Ishikawa (cell line): Measurements from ENCODE around the gene TNF.

Experiments
- CEBPB ChIP-seq: IDR thresholded peaks from 2 replicates; pipeline ENCODE4 v1.6.1; 2012
- CREB1 ChIP-seq: IDR thresholded peaks from 2 replicates; pipeline ENCODE4 v1.6.1; 2012; ENCODE audit warnings: low read depth
- EGR1 ChIP-seq: IDR thresholded peaks from 2 replicates; pipeline ENCODE4 v1.6.1; 2012
- EP300 ChIP-seq: IDR thresholded peaks from 2 replicates; pipeline ENCODE4 v1.6.1; 2012; ENCODE audit warnings: borderline replicate concordance
- FOXM1 ChIP-seq: IDR thresholded peaks from 2 replicates; pipeline ENCODE4 v1.6.1; 2012; ENCODE audit warnings: low read depth, borderline replicate concordance
- NFIC ChIP-seq: IDR thresholded peaks from 2 replicates; pipeline ENCODE4 v1.6.1; 2012
- RAD21 ChIP-seq: IDR thresholded peaks from 2 replicates; pipeline ENCODE4 v1.6.1; 2012; ENCODE audit warnings: low read depth
- REST ChIP-seq: IDR thresholded peaks from 2 replicates; pipeline ENCODE4 v1.6.1; 2012; ENCODE audit warnings: low read depth, mild to moderate bottlenecking
- TAF1 ChIP-seq: IDR thresholded peaks from 2 replicates; pipeline ENCODE4 v1.6.1; 2012; ENCODE audit warnings: low read depth, mild to moderate bottlenecking
- TCF12 ChIP-seq: IDR thresholded peaks from 2 replicates; pipeline ENCODE4 v1.6.1; 2012; ENCODE audit warnings: low read depth
- TEAD4 ChIP-seq: IDR thresholded peaks from 2 replicates; pipeline ENCODE4 v1.6.1; 2012
- USF1 ChIP-seq: IDR thresholded peaks from 2 replicates; pipeline ENCODE4 v1.6.1; 2012
- YY1 ChIP-seq: IDR thresholded peaks from 2 replicates; pipeline ENCODE4 v1.6.1; 2012; ENCODE audit warnings: low read depth
- ZBTB7A ChIP-seq: IDR thresholded peaks from 2 replicates; pipeline ENCODE4 v1.6.1; 2012; ENCODE audit warnings: low read depth
- TF ChIP-seq, protein P1 (sequence below): IDR thresholded peaks from 2 replicates; pipeline ENCODE4 v1.6.1; 2012

The TNF gene

GRCh38 chr6:31582230-31582643 is 6.9 kb downstream of the TNF start, which contains the start of gene LTB:
Gene LTB (minus strand): TSS chr6:31582424. CDS start chr6:31582417, 7 bp downstream.
- TF ChIP-seq TEAD4 (no peak), RAD21 (no peak), TCF12 (no peak), NFIC (no peak), EP300 (no peak), CEBPB (no peak), YY1 (no peak), USF1 (no peak), CREB1 (no peak)
- TF ChIP-seq, protein P1, sequence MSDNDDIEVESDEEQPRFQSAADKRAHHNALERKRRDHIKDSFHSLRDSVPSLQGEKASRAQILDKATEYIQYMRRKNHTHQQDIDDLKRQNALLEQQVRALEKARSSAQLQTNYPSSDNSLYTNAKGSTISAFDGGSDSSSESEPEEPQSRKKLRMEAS, result no peak

DNA sequence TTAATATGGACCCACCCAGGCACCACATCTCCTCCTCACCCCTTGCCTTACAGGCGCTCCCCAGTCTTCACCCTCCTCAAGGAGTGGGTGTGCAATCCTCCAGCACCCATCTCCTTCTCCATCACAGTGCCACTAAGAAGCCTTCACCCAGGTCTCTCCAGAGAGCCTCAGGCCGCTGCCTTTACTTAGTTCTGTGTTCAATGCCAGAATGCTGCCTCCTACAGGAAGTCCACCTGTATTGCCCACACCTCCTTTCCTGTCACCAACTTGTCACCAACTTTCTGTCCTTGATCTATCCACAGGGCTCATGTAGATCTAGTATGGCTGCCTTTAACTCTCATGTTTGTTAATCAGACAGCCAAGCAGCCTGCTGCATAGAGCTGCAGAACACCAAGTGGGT is 10.1 kb downstream of the TNF start:
- no peak for TF ChIP-seq NFIC
- TF ChIP-seq TAF1, result no peak
- TF ChIP-seq EGR1, result no peak
- TF ChIP-seq REST, result no peak
- TF ChIP-seq, protein P1, result no peak
- no peak for TF ChIP-seq ZBTB7A
- no peak for TF ChIP-seq YY1
- no peak for TF ChIP-seq FOXM1
- TF ChIP-seq TCF12, result no peak
- no peak for TF ChIP-seq RAD21
- no peak for TF ChIP-seq CEBPB
- TF ChIP-seq CREB1, result no peak
- TF ChIP-seq USF1, result no peak
- TF ChIP-seq EP300, result no peak
- TF ChIP-seq TEAD4, result no peak

- TF ChIP-seq USF1, result no peak
- TF ChIP-seq CREB1, result no peak
- no peak for TF ChIP-seq CEBPB
- TF ChIP-seq EP300, result no peak
- TF ChIP-seq NFIC, result no peak
- TF ChIP-seq TEAD4, result no peak
- no peak for TF ChIP-seq REST
- TF ChIP-seq, protein P1, result no peak
- no peak for TF ChIP-seq TAF1
These were observed 10.6 kb downstream of the TNF start, which contains the start of gene LST1 for GRCh38 chr6:31586008-31586407. Gene LST1 (plus strand): TSS chr6:31586277. CDS start chr6:31587300, 1,023 bp downstream.

DNA sequence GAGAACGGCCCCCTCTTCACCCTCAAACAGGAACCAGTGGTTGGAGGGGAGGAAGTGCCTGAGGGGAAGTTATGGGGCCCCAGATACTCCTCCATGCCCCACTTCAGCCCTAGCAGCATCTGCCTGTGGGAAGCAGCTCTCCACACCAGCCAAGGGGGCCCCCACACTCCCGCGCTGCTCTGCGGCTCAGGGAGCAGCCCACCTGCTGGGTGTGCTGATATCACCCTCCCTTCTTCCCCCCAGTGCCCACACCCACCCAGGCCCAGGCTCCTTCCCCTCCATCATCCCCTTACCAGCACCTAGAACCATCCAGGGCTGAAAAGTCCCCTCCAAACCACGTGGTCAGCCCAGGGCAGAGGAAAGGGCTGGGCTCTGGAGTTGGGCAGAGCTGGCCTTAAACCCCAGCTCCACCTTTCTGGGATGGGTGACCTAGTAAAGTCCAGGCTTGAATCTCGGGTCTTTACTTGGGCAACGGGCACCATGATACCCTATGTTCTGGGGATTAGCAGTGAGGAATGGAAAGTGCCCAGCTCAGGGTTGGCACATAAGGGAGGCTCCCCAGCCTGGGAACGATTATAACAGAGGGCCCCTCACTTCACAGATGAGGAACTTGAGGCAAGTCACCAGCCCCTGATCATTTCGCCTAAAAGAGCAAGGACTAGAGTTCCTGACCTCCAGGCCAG is 11.4 kb downstream of the TNF start:
- no peak for TF ChIP-seq EP300
- TF ChIP-seq REST, result no peak
- TF ChIP-seq CREB1, result no peak
- no peak for TF ChIP-seq TEAD4
- TF ChIP-seq USF1, result no peak
- no peak for TF ChIP-seq NFIC
- no peak for TF ChIP-seq YY1
